ENCODE measurements around the gene FAM200A.

GRCh38 chr7:99597762-99598501, 46.0 kb upstream of the FAM200A start, which contains the start of gene TMEM225B:
- TF ChIP-seq CTCF (conservative IDR thresholded peaks at IDR 0.05 in 1 of 2, IDR thresholded peaks at IDR 0.05 in 1 of 2; ENCODE audit: low read depth in 1 of 2, low read length in 2 of 2) (no peak), EZH2 (IDR thresholded peaks at IDR 0.05; ENCODE audit: low read length, missing control alignments) (no peak)
